Endodermal cell (in vitro differentiated cells): Measurements from ENCODE around the gene CTNND2. TPM values are rescaled to one million over a fixed set of nuclear protein-coding genes. Genes with fewer than 3 reads are reported as not detected.
A peak's percentile ranks its signal among the peaks of the same experiment; 100 is the strongest.

Experiments
- DNase-seq: peaks from one replicate; pipeline ENCODE4 v3.0.0-alpha.2; 2017
- H3K27ac ChIP-seq: 2 replicates; pipeline ENCODE4 v1.5.1; 2013; ENCODE audit warnings: mild to moderate bottlenecking, low read depth, low read length, moderate library complexity
- H3K27me3 ChIP-seq: 2 replicates; pipeline ENCODE4 v1.6.1; 2013; ENCODE audit warnings: mild to moderate bottlenecking, low read length, moderate library complexity; ENCODE audit not compliant: insufficient read depth, control insufficient read depth, poor library complexity, severe bottlenecking
- H3K36me3 ChIP-seq: 2 replicates; pipeline ENCODE4 v1.7.0; 2013; ENCODE audit warnings: mild to moderate bottlenecking, low read length, moderate library complexity; ENCODE audit not compliant: control insufficient read depth, insufficient read depth
- H3K4me1 ChIP-seq: one replicate; pipeline ENCODE4 v1.7.0; 2013; ENCODE audit warnings: low read length; ENCODE audit not compliant: control insufficient read depth, insufficient read depth
- H3K4me3 ChIP-seq: 2 replicates; pipeline ENCODE4 v1.5.1; 2013; ENCODE audit warnings: mild to moderate bottlenecking, low read length, moderate library complexity
- H3K9ac ChIP-seq: 2 replicates; pipeline ENCODE4 v1.6.1; 2013; ENCODE audit warnings: mild to moderate bottlenecking, low read length, moderate library complexity; ENCODE audit not compliant: poor library complexity, severe bottlenecking; ENCODE audit errors: extremely low read depth
- H3K9me3 ChIP-seq: 2 replicates; pipeline ENCODE4 v1.6.1; 2013; ENCODE audit warnings: mild to moderate bottlenecking, low read length, moderate library complexity; ENCODE audit not compliant: control insufficient read depth
- H3K27ac Mint-ChIP-seq: 2 replicates; pipeline ENCODE4 v1.8.0; 2020; ENCODE audit warnings: mixed read lengths
- H3K27me3 Mint-ChIP-seq: 2 replicates; pipeline ENCODE4 v1.8.0; 2021; ENCODE audit warnings: mild to moderate bottlenecking, mixed read lengths; ENCODE audit not compliant: insufficient read depth
- H3K36me3 Mint-ChIP-seq: 2 replicates; pipeline ENCODE4 v1.8.0; 2020; ENCODE audit warnings: low read depth, mixed read lengths
- H3K4me1 Mint-ChIP-seq: 2 replicates; pipeline ENCODE4 v1.8.0; 2020; ENCODE audit warnings: mixed read lengths
- H3K4me3 Mint-ChIP-seq: 2 replicates; pipeline ENCODE4 v1.8.0; 2020; ENCODE audit warnings: mild to moderate bottlenecking, moderate library complexity, mixed read lengths
- H3K9me3 Mint-ChIP-seq: 2 replicates; pipeline ENCODE4 v1.8.0; 2020; ENCODE audit warnings: mild to moderate bottlenecking, mixed read lengths
- CTCF ChIP-seq: fragments of 200-600 bp; sonication (generic); conservative IDR thresholded peaks from 2 replicates; pipeline ENCODE4 v1.5.0; 2021; ENCODE audit warnings: antibody characterized with exemption, mild to moderate bottlenecking
- WGBS, 2 experiments: methylation state at CpG; one replicate each; pipeline versions ENCODE4 v1.1.5 to v1.1.7; 2013; ENCODE audit warnings: missing lambda C conversion rate in 2 of 2, mixed read lengths in 1 of 2; ENCODE audit not compliant: insufficient coverage in 1 of 2, insufficient read length in 1 of 2; 5-methylcytosine and 5-hydroxymethylcytosine counted together
- total RNA-seq, 2 donors: library from RNA; stranded (reverse); fragmentation: NEBNext Ultra II Directional in 1 of 2; extraction: Animal tissue kit (Norgen Biotek cat#: 25700) in 1 of 2; gene quantifications; 2 replicates in 1 of 2; 3 replicates in 1 of 2; pipeline ENCODE4 v1.2.1, GENCODE V29; 2021

CTNND2 gene
- total RNA-seq, 2 donors from 2014 or later = 6.5 to 10.3 TPM

- H3K27ac ChIP-seq = no peak overlapping the region
- no peaks in the 10 kb centered on the region for H3K27me3 Mint-ChIP-seq
- no peak overlapping the region for H3K9ac ChIP-seq
- no peaks in the 10 kb centered on the region for H3K9me3 Mint-ChIP-seq
- peak; percentile 54 for DNase-seq
- H3K4me3 ChIP-seq = no peak overlapping the region
- no peaks in the 10 kb centered on the region for H3K36me3 Mint-ChIP-seq
- H3K4me3 Mint-ChIP-seq = no peak overlapping the region
- peaks cover 5% of the 10 kb centered on the region for H3K4me1 Mint-ChIP-seq
- no peaks in the 10 kb centered on the region for H3K36me3 ChIP-seq
- TF ChIP-seq CTCF = no peak
- no peak overlapping the region for H3K27ac Mint-ChIP-seq
- no peaks in the 10 kb centered on the region for H3K27me3 ChIP-seq
- no peaks in the 10 kb centered on the region for H3K4me1 ChIP-seq
- WGBS, 2 experiments = 80 to 84% methylated on average over 4 to 6 of the region's 6 CpGs
- no peaks in the 10 kb centered on the region for H3K9me3 ChIP-seq
Measured at GRCh38 chr5:11468334-11469039, 435.8 kb downstream of the CTNND2 start.

DNA sequence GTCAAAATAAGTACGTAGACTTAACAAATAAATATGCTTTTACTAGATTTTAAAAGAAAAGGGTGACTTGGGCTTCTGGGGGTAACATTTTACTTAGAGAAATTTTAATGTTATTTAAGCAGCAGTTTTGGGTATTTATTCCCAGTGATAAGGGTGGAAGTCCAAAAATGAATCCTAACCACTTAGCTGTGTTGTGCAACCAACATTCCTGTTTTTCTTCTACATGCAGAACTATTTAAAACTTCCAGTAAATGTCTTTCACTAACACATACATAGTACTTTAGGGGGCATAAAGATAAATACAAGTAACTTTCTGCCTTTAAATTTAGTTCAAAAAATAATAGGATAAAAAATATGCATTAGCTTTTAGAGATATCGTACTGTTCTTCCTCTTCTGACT is 436.7 kb downstream of the CTNND2 start:
- H3K4me1 Mint-ChIP-seq = peaks cover 5% of the 10 kb centered on the region
- no peaks in the 10 kb centered on the region for H3K27me3 Mint-ChIP-seq
- H3K27ac Mint-ChIP-seq = no peak overlapping the region
- H3K4me3 ChIP-seq = no peak overlapping the region
- TF ChIP-seq CTCF = no peak
- DNase-seq = no peak
- no peaks in the 10 kb centered on the region for H3K36me3 Mint-ChIP-seq
- H3K27ac ChIP-seq = no peak overlapping the region
- H3K27me3 ChIP-seq = no peaks in the 10 kb centered on the region
- H3K9me3 ChIP-seq = no peaks in the 10 kb centered on the region
- WGBS, 2 experiments = 100% methylated on average over 2 of the region's 2 CpGs; no CpG with 5 or more reads in 1 of the 2 experiments
- no peaks in the 10 kb centered on the region for H3K36me3 ChIP-seq
- H3K9me3 Mint-ChIP-seq = no peaks in the 10 kb centered on the region
- H3K9ac ChIP-seq = no peak overlapping the region
- H3K4me1 ChIP-seq = no peaks in the 10 kb centered on the region
- H3K4me3 Mint-ChIP-seq = no peak overlapping the region

GRCh38 chr5:11459716-11460115 is 444.5 kb downstream of the CTNND2 start:
- no peaks in the 10 kb centered on the region for H3K36me3 ChIP-seq
- no peaks in the 10 kb centered on the region for H3K9me3 Mint-ChIP-seq
- no peak overlapping the region for H3K9ac ChIP-seq
- DNase-seq = no peak
- no peaks in the 10 kb centered on the region for H3K27me3 Mint-ChIP-seq
- 89% methylated on average over 2 of the region's 2 CpGs; no CpG with 5 or more reads in 1 of the 2 experiments for WGBS, 2 experiments
- no peak overlapping the region for H3K4me3 ChIP-seq
- no peak overlapping the region for H3K4me3 Mint-ChIP-seq
- no peaks in the 10 kb centered on the region for H3K36me3 Mint-ChIP-seq
- no peaks in the 10 kb centered on the region for H3K27me3 ChIP-seq
- no peaks in the 10 kb centered on the region for H3K4me1 Mint-ChIP-seq
- TF ChIP-seq CTCF = no peak
- H3K27ac ChIP-seq = no peak overlapping the region
- H3K9me3 ChIP-seq = no peaks in the 10 kb centered on the region
- no peak overlapping the region for H3K27ac Mint-ChIP-seq
- no peaks in the 10 kb centered on the region for H3K4me1 ChIP-seq
